Measurements from ENCODE around the gene PAK3. TPM values are rescaled to one million over a fixed set of nuclear protein-coding genes. Genes with fewer than 3 reads are reported as not detected.

Gene PAK3
- not detected in 2 replicates for total RNA-seq (2011; cell fraction: chromatin; rRNA removed; ENCODE audit: low replicate concordance)
- total RNA-seq (2011; cell fraction: nucleolus; rRNA removed), result not detected in 2 replicates
- total RNA-seq (2011; cell fraction: nucleoplasm; rRNA removed), result not detected in 2 replicates
- total RNA-seq (2014; rRNA removed) (not detected in 2 replicates), total RNA-seq (2014; rRNA removed; fragmentation: Illumina TruSeq; extraction: Trizol) (not detected in 2 replicates), total RNA-seq (2015; rRNA removed; fragmentation: Illumina TruSeq; extraction: Trizol) (not detected in 2 replicates), total RNA-seq (2021) (not detected in 2 replicates), polyA plus RNA-seq (2011; rRNA removed) (not detected in 2 replicates), polyA plus RNA-seq (2014; fragmentation: Illumina TruSeq; extraction: Trizol) (not detected in 2 replicates), polyA plus RNA-seq (2014; fragmentation: Nextera tagmentation; extraction: Ambion mirVana) (not detected), polyA plus RNA-seq (2014; rRNA removed) (not detected in 2 replicates), polyA minus RNA-seq (2011; rRNA and poly(A)+ RNA removed) (not detected in 2 replicates), Bru-seq, nascent RNA (percentile 1 among the genes with signal in this experiment), BruChase-seq, experiment 1, labeled RNA remaining after a 2-hour chase (percentile 1 among the genes with signal in this experiment), BruChase-seq, experiment 2, labeled RNA remaining after a 6-hour chase (percentile 3 among the genes with signal in this experiment)
- polyA plus RNA-seq (2011; cell fraction: cytosol; rRNA removed), result not detected in 2 replicates
- not detected in 2 replicates for polyA plus RNA-seq (2011; cell fraction: nucleus; rRNA removed)
- polyA plus RNA-seq (2012), result not detected in 2 replicates
- polyA minus RNA-seq (2011; cell fraction: cytosol; rRNA and poly(A)+ RNA removed), result not detected in 2 replicates
- not detected in 2 replicates for polyA minus RNA-seq (2011; cell fraction: nucleus; rRNA and poly(A)+ RNA removed)
- long read RNA-seq, experiment 1, result 0 reads
- long read RNA-seq, experiment 2, result 0 reads
- long read RNA-seq, experiment 3, result 0 reads

DNA sequence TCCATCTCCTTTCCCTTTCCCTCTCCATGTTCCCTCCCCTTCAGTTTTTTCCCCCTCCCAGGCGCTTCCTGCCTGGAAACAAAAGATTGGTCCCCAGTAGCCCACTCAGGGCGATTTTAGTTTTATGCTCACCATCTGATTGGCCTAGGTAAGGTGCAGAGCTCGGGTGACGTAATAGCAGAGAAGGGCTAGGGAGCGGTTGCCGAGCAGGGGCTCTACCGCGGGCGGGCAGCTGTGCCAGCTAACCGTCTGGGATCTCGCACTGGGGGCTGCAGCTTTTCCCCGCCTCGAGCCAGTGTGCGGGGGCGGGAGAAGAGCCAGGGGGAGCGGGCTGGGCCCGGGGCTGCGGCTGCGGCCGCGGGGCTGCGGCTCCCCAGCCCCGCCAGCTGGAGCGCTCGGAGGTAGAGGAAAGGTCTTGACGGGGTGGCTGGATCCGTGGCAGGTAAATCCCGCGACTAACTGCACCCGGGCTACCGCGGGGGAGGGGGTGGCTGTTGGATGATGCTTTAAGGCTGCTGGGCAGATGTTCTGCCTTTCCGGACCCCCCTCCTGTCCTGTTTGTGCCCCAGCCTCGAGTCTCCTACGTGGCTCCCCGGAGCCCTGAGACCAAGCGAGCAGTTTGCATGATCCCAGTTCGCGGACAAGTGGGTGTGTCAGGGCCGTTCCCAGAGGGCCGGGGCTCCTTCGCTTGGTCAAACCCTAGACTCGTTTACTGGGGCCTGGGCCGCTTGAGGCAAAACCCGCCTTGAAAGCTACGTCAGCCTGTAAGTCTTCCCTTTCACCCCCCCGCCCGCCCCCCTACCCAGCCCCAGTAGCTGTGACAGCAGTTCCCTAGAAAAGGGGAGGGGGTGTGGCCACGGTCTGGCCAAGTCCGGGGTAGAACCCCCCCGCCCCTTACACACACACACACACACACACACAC is at the start of gene PAK3:
Gene PAK3 (plus strand): TSS at position 218 of the 922 bp plus-strand sequence. CDS start 26,913 bp downstream, outside the sequence.
- Histone ChIP-seq H3K4me3 (no peak within 1 kb of the TSS), H3K9me3 (replicated peaks; ENCODE audit: control insufficient read depth, insufficient read depth, low read depth, low read length) (no peaks in the 10 kb centered on the region), H3K79me2 (ENCODE audit: control insufficient read depth, insufficient read depth, low read length) (no peaks in the 10 kb centered on the region), H3K9me1 (ENCODE audit: control insufficient read depth, insufficient read depth, low read length) (no peaks in the 10 kb centered on the region), H3K27me3 (ENCODE audit: control insufficient read depth in 2 of 2, insufficient read depth in 2 of 2, low read length in 2 of 2) (no peaks in the 10 kb centered on the region), H2AFZ (ENCODE audit: low read depth, low read length) (no peak within 1 kb of the TSS), H3K4me1 (replicated peaks in 1 of 2; ENCODE audit: control insufficient read depth in 2 of 2, insufficient read depth in 2 of 2, low read length in 2 of 2) (peaks cover 0 to 6% of the 10 kb centered on the region in 2 experiments; a peak in 1 of 5 replicates), H4K20me1 (replicated peaks; ENCODE audit: control insufficient read depth, insufficient read depth, low read length) (no peaks in the 10 kb centered on the region), H3K27ac (ENCODE audit: extremely low read depth, low read depth, low read length) (no peak within 1 kb of the TSS), H3K9ac (ENCODE audit: insufficient read depth in 1 of 2, low read depth in 2 of 2, low read length in 2 of 2) (no peak within 1 kb of the TSS), H3K4me2 (ENCODE audit: insufficient read depth, low read length) (no peak within 1 kb of the TSS), H3K36me3 (ENCODE audit: control insufficient read depth, insufficient read depth, low read length) (no peaks in the 10 kb centered on the region)
- in situ Hi-C loops (cut with MboI), result no loop called here
- ATAC-seq (peak; percentile 43; the same call in 2 of the 3 replicates), DNase-seq (ENCODE audit: extremely low read depth in 1 of 4, low spot score in 3 of 4) (no peak), FAIRE-seq (no peak)
- ChIA-PET POLR2A (interaction anchor here (1.2 kb wide), 1 partner anchor 17 kb away, joined by 3 read pairs; no protein-coding TSS in a partner anchor), CTCF (ENCODE audit: low intra/inter-chr PET ratio) (no interaction called here)
- no TSS peak for BruUV-seq (replicated peaks)
- WGBS (ENCODE audit: insufficient coverage, low coverage, missing lambda C conversion rate), result 8% methylated on average over 6 of the region's 51 CpGs
- intact Hi-C loops (cut with micrococcal nuclease), result loop anchor here (10.0 kb wide), 2 partner anchors 101 to 149 kb away; no protein-coding TSS in a partner anchor
- no peak for TF ChIP-seq NFYB (IDR thresholded peaks at IDR 0.05; ENCODE audit: extremely low read depth, insufficient read length)
- TF ChIP-seq, protein P1, sequence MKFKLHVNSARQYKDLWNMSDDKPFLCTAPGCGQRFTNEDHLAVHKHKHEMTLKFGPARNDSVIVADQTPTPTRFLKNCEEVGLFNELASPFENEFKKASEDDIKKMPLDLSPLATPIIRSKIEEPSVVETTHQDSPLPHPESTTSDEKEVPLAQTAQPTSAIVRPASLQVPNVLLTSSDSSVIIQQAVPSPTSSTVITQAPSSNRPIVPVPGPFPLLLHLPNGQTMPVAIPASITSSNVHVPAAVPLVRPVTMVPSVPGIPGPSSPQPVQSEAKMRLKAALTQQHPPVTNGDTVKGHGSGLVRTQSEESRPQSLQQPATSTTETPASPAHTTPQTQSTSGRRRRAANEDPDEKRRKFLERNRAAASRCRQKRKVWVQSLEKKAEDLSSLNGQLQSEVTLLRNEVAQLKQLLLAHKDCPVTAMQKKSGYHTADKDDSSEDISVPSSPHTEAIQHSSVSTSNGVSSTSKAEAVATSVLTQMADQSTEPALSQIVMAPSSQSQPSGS (CRISPR knock-in tag; IDR thresholded peaks at IDR 0.05), result no peak
- TF ChIP-seq HNRNPLL (IDR thresholded peaks at IDR 0.05; ENCODE audit: low read depth, low read length, poor library complexity, severe bottlenecking), result no peak
- TF ChIP-seq, protein P2, sequence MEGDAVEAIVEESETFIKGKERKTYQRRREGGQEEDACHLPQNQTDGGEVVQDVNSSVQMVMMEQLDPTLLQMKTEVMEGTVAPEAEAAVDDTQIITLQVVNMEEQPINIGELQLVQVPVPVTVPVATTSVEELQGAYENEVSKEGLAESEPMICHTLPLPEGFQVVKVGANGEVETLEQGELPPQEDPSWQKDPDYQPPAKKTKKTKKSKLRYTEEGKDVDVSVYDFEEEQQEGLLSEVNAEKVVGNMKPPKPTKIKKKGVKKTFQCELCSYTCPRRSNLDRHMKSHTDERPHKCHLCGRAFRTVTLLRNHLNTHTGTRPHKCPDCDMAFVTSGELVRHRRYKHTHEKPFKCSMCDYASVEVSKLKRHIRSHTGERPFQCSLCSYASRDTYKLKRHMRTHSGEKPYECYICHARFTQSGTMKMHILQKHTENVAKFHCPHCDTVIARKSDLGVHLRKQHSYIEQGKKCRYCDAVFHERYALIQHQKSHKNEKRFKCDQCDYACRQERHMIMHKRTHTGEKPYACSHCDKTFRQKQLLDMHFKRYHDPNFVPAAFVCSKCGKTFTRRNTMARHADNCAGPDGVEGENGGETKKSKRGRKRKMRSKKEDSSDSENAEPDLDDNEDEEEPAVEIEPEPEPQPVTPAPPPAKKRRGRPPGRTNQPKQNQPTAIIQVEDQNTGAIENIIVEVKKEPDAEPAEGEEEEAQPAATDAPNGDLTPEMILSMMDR (IDR thresholded peaks at IDR 0.05 in 2 of 3, conservative IDR thresholded peaks at IDR 0.05 in 1 of 3; ENCODE audit: insufficient read depth in 2 of 3, low read depth in 1 of 3, low read length in 3 of 3), result no peak
- TF ChIP-seq, protein P3, sequence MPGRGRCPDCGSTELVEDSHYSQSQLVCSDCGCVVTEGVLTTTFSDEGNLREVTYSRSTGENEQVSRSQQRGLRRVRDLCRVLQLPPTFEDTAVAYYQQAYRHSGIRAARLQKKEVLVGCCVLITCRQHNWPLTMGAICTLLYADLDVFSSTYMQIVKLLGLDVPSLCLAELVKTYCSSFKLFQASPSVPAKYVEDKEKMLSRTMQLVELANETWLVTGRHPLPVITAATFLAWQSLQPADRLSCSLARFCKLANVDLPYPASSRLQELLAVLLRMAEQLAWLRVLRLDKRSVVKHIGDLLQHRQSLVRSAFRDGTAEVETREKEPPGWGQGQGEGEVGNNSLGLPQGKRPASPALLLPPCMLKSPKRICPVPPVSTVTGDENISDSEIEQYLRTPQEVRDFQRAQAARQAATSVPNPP (IDR thresholded peaks at IDR 0.05; ENCODE audit: borderline replicate concordance, insufficient read depth, insufficient read length), result no peak
- TF ChIP-seq ZNF408 (CRISPR knock-in tag; IDR thresholded peaks at IDR 0.05; ENCODE audit: low read depth), result no peak
- no peak for TF ChIP-seq RAD21 (CRISPR knock-in tag; conservative IDR thresholded peaks at IDR 0.05 in 1 of 2, IDR thresholded peaks at IDR 0.05 in 1 of 2)
